Left hindlimb (tissue), 1 donor: ENCODE measurements around the gene MANSC4.
"Not testable (repeated sequence)": the region's sequence is repeated elsewhere in the genome, so short reads cannot be mapped to it uniquely, and the experiment has no call there.

Experiments
- DNase-seq: peaks from one replicate; pipeline ENCODE4 v3.0.0-alpha.2; 2018

MANSC4 gene

DNA sequence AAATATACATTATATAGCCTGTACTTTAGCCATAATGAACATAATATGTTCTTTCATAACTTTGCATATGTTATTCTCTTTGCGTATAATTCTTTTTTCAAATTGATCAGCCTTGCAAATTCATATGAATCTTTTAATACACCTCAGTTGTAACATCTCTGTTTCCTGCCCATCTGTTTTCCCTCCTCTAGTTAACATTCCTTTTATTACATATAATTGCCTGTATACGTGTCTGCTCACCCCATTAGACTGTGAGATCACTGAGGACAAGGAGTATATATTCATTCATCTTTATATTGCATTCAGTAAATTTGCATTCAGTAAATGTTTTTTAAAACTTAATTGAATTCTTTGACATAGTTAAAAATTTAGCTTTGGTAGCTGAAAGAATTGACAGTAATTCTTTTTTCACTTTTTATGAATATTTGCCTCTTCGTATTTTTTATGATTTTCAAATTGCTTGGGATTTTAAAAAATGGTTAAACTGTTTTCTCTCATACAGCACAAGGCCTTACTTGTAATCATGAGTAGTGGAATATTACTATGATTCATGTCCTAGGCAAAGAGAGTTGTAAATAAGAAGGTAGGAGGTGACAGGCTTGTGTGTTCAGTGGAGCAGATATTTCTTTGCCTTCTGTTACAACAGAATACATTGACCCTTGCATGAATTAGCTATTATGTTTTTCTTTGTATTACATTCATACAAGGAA is 32.8 kb downstream of the MANSC4 start:
- no peak for DNase-seq

DNA sequence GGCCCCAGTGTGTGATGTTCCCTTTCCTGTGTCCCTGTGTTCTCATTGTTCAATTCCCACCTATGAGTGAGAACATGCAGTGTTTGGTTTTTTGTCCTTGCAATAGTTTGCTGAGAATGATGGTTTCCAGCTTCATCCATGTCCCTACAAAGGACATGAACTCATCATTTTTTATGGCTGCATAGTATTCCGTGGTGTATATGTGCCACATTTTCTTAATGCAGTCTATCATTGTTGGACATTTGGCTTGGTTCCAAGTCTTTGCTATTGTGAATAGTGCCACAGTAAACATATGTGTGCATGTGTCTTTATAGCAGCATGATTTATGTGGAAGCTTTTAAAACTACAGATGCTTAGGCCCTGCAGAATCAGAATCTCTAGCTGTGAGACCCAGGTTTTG is 34.3 kb downstream of the MANSC4 start:
- DNase-seq = not testable (repeated sequence)

DNA sequence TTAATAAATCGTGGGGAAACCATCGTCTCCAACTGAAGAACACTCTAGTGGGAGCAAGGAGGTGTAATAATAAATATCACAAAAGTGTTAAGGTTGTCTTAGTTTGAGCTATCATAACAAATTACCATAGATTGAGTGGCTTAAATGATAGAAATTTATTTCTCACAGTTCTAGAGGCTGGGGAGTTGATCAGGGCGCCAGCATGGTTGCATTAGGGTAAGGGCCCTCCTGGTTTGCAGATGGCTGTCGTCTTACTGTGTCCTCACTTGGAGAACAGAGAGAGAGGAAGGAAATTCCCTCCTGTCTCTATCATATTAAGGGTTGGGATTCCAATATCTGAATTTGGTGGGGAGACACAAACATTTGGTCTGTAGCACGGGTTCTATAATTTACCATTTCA is 36.4 kb downstream of the MANSC4 start:
- no peak for DNase-seq

GRCh38 chr12:27734321-27734720 is 45.7 kb downstream of the MANSC4 start:
- DNase-seq = not testable (repeated sequence)

- no peak for DNase-seq
These were observed 46.2 kb downstream of the MANSC4 start for GRCh38 chr12:27733791-27734190.

DNA sequence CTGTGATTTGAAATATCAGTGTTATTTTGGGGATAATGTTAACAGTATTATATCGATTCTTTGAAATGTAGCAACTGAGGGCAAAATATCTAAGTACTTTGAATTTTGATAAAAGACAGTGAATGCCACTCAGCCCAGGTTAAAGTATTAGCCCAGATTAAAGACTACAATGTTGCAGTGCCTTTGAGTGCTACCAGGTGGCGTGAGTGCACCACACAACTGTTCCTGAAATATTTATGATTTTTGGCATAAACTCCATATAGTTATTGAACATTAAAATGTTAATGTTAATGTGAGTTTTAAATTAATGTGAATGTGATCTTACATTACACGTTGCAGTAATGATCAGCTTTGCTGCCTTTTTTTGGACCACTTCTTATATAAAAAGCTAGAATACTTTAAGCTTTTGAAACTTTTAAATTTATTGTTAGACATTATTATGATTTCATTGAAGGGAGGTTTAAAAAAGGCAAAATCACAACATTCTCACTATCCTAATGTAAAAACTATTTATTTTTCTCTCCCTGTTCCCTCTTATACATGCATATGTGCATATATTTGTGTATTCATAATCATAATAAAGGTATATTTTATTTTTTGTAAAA is 46.9 kb downstream of the MANSC4 start:
- no peak for DNase-seq

DNA sequence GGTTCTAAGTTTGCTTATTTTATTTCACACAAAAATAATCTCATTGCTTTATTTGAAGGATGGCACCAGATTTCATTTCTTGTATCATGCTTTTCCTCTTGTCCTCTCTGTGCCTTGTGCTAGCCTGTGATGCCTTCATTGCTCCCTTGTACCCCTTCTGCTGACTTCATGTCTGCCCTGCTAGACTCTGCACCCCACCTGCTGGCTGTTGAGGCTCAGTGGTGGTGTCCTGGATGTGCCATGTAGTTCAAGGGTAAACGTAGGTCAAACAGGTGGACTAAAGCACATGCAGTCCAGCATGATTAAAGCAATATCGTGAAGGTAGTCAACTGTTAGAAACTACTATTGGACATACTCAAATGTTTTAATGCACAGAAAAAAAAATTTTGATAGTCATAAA is 47.8 kb downstream of the MANSC4 start:
- DNase-seq = no peak

DNA sequence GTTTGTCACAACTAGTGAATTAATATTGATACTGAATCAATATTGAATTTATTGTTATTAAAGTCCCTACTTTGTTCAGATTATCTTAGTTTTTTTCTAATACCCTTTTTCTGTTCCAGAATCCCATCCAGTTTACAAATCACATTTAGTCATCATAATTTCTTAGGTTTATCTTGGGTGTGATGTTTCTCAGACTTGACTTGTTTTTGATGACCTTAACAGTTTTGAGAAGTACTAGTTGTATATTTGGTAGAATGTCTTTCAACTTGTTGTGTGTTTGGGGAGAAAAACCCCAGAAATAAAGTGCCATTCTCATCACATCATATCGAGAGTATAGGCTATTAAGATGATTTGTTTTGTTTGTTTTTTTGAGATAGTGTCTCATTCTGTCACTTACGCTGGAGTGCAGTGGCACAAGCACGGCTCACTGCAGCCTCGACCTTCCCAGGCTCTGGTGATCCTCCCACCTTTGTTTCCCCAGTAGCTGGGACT is 49.9 kb downstream of the MANSC4 start:
- DNase-seq = no peak

GRCh38 chr12:27723212-27723611 is 56.8 kb downstream of the MANSC4 start:
- DNase-seq = no peak
